SHP77 (cell line): ENCODE results near the gene MFSD1.

Experiments used
- DNase-seq, 2 experiments: peaks; one replicate each; lab custom pipeline; 2025; lab: John Stamatoyannopoulos, UW

MFSD1 gene

DNA sequence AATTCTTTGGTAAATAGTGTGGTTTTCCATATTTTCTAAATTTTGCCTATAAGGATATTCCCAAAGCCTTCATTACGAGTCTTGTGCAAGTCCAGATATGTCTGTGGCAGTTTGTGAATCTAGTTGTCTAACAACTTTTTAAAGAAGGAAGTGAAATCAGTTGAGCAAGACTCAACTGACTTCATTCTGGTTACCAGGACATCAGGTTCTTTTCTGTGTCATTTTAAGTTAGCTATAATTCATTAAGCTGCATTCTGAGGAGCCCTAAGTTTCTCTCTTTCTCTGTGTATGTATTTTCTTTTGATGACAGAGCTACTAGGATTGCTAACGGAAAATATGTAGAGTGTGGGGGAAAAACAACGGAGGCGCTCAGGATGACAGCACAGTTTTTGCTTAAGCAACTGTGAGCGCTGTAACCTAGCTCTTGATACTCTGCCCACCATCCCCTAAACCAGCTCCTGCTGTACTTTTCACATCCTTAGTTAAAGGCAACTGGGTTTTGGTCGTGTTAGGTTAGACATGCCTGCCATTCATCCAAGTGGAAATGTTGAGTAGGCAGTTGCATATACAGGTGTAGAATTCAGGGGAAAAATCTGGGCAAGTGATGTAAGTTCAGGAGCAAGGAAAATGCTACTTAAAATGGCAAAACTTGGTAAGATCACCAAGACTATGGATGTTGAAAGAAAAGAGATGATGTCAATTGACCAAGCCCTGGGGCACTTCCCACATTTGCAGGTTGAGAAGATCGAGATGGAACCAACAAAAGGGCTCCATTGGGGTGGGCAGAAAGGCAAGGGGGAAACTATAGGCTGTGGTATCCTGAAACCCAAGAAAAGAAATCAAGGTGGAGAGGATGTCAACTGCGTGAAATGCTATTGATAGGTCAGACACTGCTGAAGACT is 9.2 kb downstream of the MFSD1 start:
- no peak for DNase-seq

DNA sequence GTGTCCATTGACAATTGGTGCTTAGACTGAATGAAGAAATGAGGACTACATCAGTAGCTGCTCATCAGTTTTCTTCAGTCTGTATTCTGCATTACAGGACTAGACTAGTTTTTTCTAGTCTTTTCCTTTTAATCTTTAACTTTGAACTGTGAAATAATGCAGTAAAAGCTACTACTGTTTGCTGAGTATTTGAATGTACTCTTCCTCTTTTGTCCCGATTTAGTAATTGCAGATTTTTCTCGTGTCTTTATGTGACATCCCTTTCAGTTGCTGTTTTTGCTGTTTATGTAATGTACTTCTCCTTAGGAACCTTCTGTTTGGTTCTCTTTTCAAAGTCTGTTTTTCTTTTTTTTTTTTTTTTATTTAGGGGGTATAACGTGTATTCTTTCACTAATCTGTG is 17.4 kb downstream of the MFSD1 start:
- no peak for DNase-seq

DNA sequence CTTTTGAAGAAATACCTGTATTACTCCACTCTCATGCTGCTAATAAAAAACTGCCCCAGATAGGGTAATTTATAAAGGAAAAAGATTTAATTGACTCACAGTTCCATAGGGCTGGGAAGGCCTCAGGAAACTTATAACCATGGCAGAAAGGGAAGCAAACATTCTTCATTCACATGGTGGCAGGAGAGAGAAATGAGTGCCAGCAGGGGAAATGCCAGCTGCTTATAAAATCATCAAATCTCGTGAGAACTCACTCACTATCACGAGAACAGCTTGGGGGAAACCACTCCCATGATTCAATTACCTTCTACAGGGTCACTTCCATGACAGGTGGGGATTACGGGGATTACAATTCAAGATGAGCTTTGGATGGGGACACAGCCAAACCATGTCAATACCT is 18.7 kb downstream of the MFSD1 start:
- DNase-seq, result no peak

DNA sequence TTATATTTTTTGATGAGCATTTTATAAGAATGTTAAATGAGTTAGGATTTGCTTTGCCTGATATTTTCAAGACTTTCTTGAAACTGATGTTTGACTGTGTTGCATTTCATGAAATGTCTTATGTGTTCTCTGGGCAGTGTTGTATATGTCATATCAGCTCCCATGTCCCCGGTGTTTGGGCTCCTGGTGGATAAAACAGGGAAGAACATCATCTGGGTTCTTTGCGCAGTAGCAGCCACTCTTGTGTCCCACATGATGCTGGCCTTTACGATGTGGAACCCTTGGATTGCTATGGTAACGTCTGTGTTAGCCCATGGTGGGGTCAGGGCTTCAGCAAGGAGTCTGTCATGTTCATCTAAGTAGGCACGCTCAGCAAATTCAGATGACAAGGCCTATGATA is 20.0 kb downstream of the MFSD1 start:
- no peak for DNase-seq

DNA sequence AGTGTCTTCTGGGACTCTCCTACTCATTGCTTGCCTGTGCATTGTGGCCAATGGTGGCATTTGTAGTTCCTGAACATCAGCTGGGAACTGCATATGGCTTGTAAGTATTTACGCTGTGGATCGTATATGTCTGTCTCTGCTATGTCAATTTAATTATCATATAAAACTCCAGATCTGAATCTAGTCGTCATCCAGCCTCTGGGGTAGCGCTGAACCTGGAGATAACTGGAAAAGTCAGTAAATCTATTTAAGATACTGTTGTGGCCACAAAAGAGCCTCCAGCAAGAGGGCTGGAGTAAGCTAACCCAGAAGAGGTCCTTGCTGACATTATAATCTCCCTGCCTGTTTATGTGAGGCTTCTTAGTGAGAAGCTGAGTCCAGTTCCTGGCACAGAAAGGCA is 21.6 kb downstream of the MFSD1 start:
- no peak for DNase-seq

DNA sequence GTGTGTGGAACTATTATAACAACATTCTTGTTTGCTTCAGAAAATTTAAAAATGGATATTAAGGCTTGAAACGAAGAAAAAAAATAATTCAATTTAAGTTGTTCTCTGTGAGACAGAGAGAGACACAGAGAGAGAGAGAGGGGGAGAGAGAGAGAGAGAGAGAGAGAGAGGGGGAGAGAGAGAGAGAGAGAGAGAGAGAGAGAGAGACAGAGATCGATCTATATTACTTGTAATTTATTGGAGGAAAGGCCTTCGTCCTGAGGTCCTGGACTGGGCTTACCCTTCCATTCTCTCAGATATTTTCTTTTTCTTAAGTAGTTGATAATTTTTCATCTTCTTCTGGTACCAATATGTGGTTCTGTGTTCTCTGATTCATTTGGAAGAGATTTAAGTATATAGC is 25.9 kb downstream of the MFSD1 start:
- DNase-seq, result no peak

DNA sequence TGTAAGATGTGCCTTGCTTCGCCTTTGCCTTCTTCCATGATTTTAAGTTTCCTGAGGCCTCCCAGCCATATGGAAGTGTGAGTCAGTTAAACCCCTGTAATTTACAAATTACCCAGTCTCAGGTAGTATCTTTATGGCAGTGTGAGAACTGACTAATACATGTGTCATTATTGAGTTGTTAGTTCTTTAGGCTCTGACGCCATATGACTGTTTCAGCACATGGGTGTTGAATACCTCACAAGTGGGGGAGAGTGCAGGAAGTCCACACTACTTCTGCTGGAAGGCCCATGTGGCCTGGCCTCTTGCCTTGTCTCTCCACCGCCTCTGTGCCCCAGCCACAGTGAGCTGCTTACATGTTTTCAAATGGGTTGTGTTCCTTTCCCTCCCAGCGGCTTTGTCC is 28.5 kb downstream of the MFSD1 start:
- no peak for DNase-seq

DNA sequence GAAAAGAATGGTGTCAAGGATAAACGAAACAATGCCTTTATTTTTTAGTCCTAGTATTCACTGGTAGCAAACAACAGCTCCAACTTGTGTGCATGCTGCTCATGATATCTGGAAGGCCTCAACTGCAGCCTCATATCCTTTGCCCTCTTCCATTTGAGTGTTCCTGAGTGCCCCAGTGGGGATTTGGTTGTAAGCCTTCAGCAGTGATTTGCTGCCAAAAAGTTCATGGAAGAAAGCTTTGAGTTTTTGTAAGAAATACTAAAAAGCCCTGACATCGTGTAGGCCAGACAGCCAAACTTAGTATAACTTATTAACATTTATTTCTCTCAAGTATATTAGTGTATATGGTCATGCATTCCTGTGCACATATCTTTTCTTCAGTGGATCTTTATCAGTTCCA is 30.0 kb downstream of the MFSD1 start:
- DNase-seq, result no peak

DNA sequence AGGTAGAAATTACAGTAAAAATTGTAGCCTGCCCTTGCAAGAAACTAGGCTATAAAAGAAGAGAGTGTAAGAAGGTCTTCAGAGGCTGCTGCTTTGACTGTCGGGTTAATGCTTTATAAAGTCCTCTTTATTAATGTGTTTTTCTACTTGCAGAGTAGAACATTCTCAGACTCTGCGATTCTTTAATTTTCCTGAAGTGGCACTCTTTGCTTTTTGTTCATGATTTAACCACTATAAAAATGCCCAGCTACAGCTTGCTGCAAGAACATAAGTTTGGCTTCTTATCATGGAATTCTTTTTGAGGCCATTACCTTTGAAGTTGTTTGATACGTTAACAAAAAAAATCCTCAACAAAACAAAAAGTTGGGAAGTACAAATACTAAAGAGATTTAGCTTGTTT is 33.8 kb downstream of the MFSD1 start:
- DNase-seq, result no peak

DNA sequence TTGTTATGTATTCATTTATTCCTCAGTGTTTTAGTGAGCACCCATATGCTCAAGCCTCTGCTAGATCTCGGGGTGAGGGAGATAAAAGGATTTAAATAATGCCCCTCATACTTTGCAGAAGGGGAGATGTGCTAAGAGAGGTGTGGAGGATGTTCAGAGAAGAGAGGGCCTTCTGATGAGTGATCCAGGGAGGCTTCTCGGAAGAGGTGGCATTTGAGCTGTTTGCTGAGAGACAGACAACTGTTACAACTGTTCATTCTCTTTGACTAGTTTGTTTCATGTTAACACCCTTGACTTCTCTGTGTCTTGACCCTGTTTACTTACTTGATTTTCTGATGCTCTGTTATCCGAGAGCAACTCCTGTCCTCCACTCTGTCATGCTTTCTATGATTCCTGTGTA is 34.5 kb downstream of the MFSD1 start:
- DNase-seq, result no peak

DNA sequence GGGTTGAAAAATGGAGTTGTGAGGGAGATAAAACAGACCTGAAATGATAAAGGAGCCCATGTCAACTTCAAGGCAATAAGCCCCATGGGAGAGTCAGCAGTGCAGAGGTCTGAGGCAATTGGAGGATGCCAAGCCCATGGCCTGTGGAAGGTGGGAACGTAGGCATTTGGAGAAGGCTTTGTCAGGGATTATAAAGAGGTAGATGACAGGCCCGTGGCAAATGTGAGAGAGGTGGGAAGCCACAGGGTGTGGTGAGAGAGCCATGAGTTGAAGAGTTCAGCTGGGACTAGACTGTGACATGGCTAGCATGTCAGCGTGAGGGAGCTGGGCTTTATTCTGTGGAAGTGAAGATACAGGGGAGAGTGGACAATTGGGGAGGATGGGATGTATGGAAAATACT is 35.4 kb downstream of the MFSD1 start:
- DNase-seq, result no peak

DNA sequence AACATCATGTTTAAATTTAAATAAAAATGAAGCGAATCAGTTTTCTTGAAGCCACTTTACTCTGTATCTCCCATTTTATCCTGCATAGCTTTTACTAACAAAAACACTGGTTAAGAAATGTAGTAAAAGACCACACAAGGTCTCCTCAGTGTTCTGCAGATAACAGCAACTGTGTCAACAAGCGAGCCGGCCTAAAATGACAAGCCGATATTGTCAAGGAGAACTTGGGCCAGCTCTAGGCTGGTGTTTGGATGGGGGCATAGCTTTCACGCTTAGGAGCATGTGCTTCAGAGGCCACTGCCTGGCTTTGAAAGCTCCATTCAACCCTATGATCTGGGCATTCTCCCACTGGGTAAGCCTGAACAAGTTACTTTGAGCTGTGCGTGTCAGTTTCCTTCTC is 38.1 kb downstream of the MFSD1 start:
- no peak for DNase-seq

DNA sequence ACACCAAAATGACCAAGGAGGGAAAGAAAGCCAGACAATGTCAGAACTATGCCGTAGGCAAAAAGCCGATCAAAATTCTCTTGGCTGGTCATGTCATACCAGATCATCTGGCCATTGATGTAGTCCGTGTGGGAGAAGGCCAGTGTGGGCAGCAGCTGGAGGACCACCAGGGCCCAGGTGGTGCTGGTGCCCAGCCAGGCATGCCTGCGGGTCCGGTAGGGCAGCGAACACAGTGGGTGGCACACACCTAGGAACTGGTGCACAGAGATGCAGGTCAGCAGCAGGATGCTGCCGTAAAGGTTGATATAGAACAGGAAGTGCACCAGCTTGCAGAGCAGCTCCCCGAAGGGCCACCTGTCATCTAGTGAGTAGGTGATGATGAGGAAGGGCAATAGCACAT is 39.5 kb downstream of the MFSD1 start:
- DNase-seq, result no peak

DNA sequence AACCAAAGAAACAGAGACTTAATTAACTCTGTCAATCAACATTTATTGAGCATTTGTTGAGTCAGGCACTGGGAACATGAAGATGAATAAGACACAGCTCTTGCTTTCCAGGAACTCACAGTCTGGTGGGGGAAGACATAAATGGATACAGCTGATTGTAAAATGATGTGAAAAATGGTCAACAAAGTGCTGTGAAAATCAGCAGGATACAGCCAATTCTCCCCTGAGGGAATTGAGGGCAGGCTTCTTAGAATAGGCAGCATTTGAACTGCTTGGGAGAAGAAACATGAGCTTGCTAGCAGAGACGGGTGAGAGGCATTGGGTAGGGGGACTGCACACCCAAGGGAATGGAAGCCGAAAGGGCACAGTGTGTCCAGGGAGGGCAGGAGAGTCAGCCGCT is 41.1 kb downstream of the MFSD1 start:
- DNase-seq, result no peak

DNA sequence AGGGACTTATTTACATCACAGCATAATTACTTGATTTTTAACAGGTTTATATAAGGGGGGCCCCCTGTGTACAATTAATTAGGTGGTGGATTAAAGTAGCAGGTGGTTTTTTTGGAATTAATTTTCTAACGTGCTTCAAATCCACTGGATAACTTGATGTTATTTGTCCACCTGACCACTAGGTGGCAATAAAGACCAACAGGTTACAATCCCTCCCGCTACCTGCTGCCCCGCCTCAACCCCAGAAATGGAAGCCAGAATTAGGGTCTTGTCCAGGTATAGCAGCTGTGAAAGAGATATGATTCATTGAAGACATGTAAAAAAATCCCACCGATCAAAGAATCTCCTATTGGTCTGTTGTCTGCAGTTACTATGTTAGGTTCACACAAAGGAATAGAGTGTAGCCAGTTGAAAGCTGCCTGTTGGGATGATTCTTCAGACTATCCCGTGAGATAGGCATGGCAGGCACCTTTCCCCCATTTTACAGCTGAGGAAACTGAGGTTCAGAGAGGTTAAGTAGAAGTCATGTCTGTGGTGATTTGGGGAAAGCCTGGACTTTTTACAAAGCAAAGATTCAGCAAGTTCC is 44.0 kb downstream of the MFSD1 start:
- peak; percentile 35 to 71 for DNase-seq

DNA sequence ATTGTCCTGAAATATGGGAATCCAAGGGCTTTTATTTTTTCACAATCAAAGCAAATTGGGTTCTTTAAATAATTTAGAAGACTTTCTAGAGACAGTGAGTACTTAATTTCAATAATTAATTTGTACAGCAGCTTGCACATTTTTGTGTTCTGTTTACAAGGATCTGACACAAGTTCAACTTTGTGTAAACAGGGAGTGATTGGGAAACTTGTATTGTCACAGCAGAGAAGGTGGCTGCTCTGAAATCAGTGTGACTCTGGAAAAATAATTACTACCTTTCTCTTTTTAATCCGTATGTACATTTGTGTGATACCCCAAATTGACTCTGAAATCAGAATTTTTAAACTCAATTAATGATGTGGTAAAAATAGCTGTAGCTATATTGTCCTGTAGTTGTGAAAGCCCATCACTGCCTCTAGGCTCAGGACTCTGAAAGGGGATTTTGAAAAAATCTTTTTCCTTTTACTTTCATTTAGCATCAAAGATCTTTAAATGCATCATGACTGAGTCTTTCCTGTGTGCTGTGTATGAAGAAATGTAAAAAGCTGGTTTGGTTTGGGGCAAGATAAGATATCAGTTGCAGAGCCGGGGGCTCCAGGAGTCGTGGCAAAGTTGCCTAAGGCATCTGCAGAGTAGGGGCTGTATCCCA is 45.1 kb downstream of the MFSD1 start:
- DNase-seq, result no peak

DNA sequence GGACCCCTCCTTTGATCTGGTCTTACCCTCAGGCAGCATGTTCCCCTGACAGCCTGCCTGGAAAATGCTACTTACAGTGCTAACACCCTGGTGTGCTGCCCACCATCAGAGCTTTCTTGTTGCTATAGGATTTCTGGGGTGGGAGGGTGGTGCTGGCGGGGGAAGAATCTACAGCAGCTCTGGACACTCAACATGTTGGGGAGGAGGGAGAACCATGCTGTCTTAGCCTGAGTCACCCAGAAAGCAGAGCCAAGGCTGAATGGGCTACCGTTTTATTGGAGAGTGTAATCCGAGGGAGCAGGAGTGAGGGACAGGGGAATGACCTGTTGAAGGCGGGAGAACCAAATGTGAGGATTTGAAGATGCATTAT is 45.6 kb downstream of the MFSD1 start:
- no peak for DNase-seq

DNA sequence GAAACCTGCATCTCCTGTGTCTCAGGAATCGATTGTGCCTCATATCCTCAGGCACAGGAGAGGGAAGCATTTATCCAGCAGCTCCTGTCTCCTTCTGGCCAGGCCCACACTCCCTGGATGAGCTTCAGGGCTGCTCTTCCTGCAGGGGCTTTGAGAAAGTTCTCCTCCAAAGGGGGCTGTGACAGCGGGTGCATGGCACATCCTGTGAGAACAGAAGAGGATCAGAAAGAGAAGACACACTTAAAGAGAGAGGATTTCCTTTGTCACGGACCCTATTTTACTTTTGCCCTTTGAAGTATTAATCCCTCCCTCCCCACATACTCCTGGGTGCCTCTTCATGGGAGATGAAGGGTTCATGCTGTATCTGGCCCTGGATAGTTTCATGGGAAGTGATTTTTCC is 46.0 kb downstream of the MFSD1 start:
- DNase-seq, result no peak

DNA sequence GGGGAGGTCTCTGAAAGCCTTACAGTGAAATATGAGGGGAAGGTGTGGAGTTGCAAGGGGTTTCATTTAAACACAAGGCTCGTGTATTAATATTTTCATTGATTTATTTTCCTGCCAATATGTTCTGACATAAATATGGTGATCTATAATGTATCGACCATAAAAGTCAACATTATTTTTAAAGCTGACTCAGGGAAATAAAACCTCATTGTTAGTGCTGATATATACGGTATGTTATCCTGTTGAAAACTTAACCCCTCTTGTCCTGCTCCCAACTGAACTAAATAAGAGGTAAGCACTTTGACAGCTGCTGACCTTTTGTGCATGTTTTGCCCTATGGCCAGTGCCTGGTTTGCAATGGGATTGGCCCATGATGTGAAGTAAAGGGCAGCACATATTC is 47.9 kb downstream of the MFSD1 start:
- DNase-seq, result no peak

DNA sequence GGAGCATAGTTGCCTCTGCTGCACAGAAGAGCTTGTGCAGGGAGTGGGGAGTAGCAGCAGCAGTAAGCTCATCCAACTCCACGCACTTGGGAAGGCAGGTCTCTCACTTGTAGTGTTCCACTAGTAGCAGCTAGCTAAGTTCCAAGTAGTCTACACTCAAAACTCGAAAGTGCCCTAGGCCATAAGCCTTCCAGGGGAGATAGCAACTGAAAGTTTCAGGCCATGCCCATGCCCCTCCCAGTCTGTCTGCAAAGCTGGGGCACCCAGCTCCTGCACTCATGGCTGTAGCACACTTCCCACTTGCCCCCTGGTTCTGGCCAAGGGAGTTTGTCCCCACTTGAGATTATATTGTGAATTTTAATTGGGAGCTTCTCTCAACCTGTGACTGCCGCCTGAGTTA is 57.5 kb downstream of the MFSD1 start:
- DNase-seq, result no peak

DNA sequence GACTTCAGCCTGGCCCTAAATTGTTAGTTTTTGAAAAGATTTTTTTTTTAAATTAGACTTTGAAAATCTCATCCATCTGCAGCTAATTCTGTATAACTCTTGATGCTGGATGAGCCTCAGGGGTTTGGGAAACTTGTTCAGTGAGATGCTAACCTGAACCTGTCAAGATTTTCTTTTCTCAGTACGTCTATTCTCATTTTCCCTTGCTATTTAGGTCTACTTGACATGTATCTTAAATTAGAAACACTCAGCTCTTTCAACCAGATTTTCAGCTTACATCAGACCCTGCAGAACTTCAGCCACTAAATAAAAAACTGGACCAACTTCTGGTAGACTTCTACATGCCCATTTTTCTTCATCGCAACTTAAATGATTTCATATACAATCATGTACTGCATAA is 61.4 kb downstream of the MFSD1 start:
- DNase-seq, result no peak

DNA sequence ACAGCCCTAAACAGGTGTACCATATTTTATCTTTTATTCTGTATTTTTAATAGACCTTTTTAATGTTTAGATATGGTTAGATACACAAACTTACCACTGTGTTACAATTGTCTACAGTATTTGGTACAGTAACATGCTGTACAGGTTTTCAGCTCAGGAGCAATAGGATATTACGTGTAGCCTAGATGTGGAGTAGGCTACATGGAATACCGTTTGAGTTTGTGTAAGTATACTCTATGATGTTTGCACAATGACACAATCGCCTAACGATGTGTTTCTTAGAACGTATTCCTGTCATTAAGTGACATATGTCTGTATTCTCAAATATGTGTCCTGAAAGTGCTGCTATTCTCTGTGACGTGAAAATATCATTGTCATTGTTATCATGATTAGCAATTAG is 62.6 kb downstream of the MFSD1 start:
- DNase-seq, result peak; percentile 37 to 44

DNA sequence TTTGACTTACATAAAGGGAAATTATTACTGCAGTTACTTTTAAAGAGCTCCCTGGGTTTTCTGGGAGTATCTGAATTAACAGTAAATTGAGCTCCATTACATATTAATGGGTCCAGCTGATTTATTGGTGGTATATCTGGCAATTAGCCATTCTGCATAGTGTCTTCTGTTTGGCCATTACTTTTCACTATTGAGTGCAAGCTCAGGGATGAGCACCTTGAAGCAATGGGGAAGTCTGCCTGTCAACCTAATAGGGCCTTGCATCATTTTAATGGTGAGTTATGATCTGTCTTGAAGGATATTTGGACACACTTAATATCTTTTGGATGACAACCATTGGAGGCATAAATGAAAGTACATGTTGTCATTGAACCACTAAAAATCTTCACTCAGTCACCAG is 73.8 kb downstream of the MFSD1 start:
- DNase-seq, result no peak
